Measurements from ENCODE around the gene CCDC30.
"Not testable (repeated sequence)": the region's sequence is repeated elsewhere in the genome, so short reads cannot be mapped to it uniquely, and the experiment has no call there.

Gene CCDC30

GRCh38 chr1:42518908-42519307 lies 55.8 kb downstream of the CCDC30 start:
- no peak for DNase-seq (ENCODE audit: extremely low read depth in 1 of 2, low read depth in 1 of 2)

- DNase-seq (ENCODE audit: extremely low read depth in 1 of 2, low read depth in 1 of 2) = no peak
Measured at GRCh38 chr1:42523171-42523570, 60.1 kb downstream of the CCDC30 start.

GRCh38 chr1:42524330-42524729 lies 61.2 kb downstream of the CCDC30 start:
- DNase-seq (ENCODE audit: extremely low read depth in 1 of 2, low read depth in 1 of 2) = no peak

- DNase-seq (ENCODE audit: extremely low read depth in 1 of 2, low read depth in 1 of 2) = no peak
Measured at GRCh38 chr1:42529724-42530181, 66.7 kb downstream of the CCDC30 start.

GRCh38 chr1:42531043-42531442 lies 68.0 kb downstream of the CCDC30 start:
- no peak for DNase-seq (ENCODE audit: extremely low read depth in 1 of 2, low read depth in 1 of 2)

- no peak for DNase-seq (ENCODE audit: extremely low read depth in 1 of 2, low read depth in 1 of 2)
Measured at GRCh38 chr1:42533101-42533863, 70.2 kb downstream of the CCDC30 start.

- no peak for DNase-seq (ENCODE audit: extremely low read depth in 1 of 2, low read depth in 1 of 2)
Measured at GRCh38 chr1:42541104-42541503, 78.0 kb downstream of the CCDC30 start.

GRCh38 chr1:42551180-42551579 lies 88.1 kb downstream of the CCDC30 start:
- no peak for DNase-seq (ENCODE audit: extremely low read depth in 1 of 2, low read depth in 1 of 2)

- no peak for DNase-seq (ENCODE audit: extremely low read depth in 1 of 2, low read depth in 1 of 2)
Measured at GRCh38 chr1:42551590-42551989, 88.5 kb downstream of the CCDC30 start.

GRCh38 chr1:42552636-42553035 lies 89.5 kb downstream of the CCDC30 start:
- no peak for DNase-seq (ENCODE audit: extremely low read depth in 1 of 2, low read depth in 1 of 2)

- DNase-seq (ENCODE audit: extremely low read depth in 1 of 2, low read depth in 1 of 2) = no peak
Measured at GRCh38 chr1:42557230-42557851, 94.3 kb downstream of the CCDC30 start.

GRCh38 chr1:42567038-42567437 lies 104.0 kb downstream of the CCDC30 start:
- no peak for DNase-seq (ENCODE audit: extremely low read depth in 1 of 2, low read depth in 1 of 2)

GRCh38 chr1:42576935-42577334 lies 113.8 kb downstream of the CCDC30 start:
- DNase-seq (ENCODE audit: extremely low read depth in 1 of 2, low read depth in 1 of 2) = no peak

- no peak for DNase-seq (ENCODE audit: extremely low read depth in 1 of 2, low read depth in 1 of 2)
Measured at GRCh38 chr1:42586016-42586415, 122.9 kb downstream of the CCDC30 start.

GRCh38 chr1:42587753-42588152 lies 124.7 kb downstream of the CCDC30 start:
- DNase-seq (ENCODE audit: extremely low read depth in 1 of 2, low read depth in 1 of 2) = no peak

GRCh38 chr1:42592811-42593210 lies 129.7 kb downstream of the CCDC30 start:
- no peak for DNase-seq (ENCODE audit: extremely low read depth in 1 of 2, low read depth in 1 of 2)

- no peak for DNase-seq (ENCODE audit: extremely low read depth in 1 of 2, low read depth in 1 of 2)
Measured at GRCh38 chr1:42593486-42594100, 130.5 kb downstream of the CCDC30 start.

- no peak for DNase-seq (ENCODE audit: extremely low read depth in 1 of 2, low read depth in 1 of 2)
Measured at GRCh38 chr1:42601472-42601871, 138.4 kb downstream of the CCDC30 start.

GRCh38 chr1:42613803-42614131 lies 150.7 kb downstream of the CCDC30 start:
- DNase-seq (ENCODE audit: extremely low read depth in 1 of 2, low read depth in 1 of 2) = no peak

GRCh38 chr1:42618866-42619265 lies 155.8 kb downstream of the CCDC30 start:
- DNase-seq (ENCODE audit: extremely low read depth in 1 of 2, low read depth in 1 of 2) = no peak

- DNase-seq (ENCODE audit: extremely low read depth in 1 of 2, low read depth in 1 of 2) = no peak
Measured at GRCh38 chr1:42620307-42620706, 157.2 kb downstream of the CCDC30 start.

GRCh38 chr1:42621180-42621579 lies 158.1 kb downstream of the CCDC30 start:
- not testable (repeated sequence) for DNase-seq (ENCODE audit: extremely low read depth in 1 of 2, low read depth in 1 of 2)
